Gastroesophageal sphincter (tissue), 3 donors: ENCODE data around the gene CMYA5.

Experiments used
- POLR2A ChIP-seq, 2 donors: fragments of 450-650 bp; IDR thresholded peaks; one replicate each; pipeline ENCODE4 v1.6.1; 2017; ENCODE audit warnings: antibody characterized with exemption in 2 of 2, mild to moderate bottlenecking in 2 of 2, moderate library complexity in 1 of 2
- POLR2AphosphoS5 ChIP-seq: sonication (generic); formaldehyde crosslinking; IDR thresholded peaks from one replicate; pipeline ENCODE4 v1.6.1; 2017; ENCODE audit warnings: antibody characterized with exemption
- TF ChIP-seq, protein P1 (sequence below), 4 experiments: fragments of 200-600 bp in 2 of 4; fragments of 450-650 bp in 2 of 4; sonication (generic) in 1 of 4; IDR thresholded peaks; one replicate each; pipeline ENCODE4 v1.5.1; 2017 to 2019; ENCODE audit warnings: antibody characterized with exemption in 4 of 4, mild to moderate bottlenecking in 2 of 4, moderate library complexity in 2 of 4

DNA sequence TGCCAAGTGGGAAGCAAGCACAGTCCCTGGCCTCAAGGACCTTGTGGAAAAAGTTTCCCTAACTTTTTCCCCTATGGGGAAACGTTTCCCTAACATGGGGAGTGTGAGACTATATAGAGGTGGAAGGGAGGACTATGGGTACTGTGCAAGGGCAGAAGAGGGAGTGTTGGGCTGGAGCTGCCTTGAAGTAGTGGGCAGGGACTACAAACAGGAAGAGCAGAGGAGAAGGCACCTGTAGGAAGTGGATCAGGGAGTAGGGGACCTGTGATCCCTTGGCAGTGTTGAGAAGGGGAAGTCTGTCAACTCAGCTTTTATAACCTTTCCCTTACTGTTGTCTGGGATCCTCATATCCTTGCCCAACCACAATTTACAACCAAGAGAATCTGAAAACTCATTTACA, 1.4 kb downstream of the CMYA5 start:
- TF ChIP-seq, protein P1, sequence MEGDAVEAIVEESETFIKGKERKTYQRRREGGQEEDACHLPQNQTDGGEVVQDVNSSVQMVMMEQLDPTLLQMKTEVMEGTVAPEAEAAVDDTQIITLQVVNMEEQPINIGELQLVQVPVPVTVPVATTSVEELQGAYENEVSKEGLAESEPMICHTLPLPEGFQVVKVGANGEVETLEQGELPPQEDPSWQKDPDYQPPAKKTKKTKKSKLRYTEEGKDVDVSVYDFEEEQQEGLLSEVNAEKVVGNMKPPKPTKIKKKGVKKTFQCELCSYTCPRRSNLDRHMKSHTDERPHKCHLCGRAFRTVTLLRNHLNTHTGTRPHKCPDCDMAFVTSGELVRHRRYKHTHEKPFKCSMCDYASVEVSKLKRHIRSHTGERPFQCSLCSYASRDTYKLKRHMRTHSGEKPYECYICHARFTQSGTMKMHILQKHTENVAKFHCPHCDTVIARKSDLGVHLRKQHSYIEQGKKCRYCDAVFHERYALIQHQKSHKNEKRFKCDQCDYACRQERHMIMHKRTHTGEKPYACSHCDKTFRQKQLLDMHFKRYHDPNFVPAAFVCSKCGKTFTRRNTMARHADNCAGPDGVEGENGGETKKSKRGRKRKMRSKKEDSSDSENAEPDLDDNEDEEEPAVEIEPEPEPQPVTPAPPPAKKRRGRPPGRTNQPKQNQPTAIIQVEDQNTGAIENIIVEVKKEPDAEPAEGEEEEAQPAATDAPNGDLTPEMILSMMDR (IDR thresholded peaks at IDR 0.05): no peak
- no peak for TF ChIP-seq POLR2AphosphoS5
- no peak for TF ChIP-seq POLR2A (IDR thresholded peaks at IDR 0.05)
